Stimulated activated CD8-positive, alpha-beta memory T cell treated with anti-CD3 and anti-CD28 coated beads, Interleukin-2, amount 100 ng/mL, for 1 hour (primary cell): ENCODE data around the gene SPATA20.

Experiments used
- DNase-seq, 2 donors: peaks; one replicate each; pipeline ENCODE4 v3.0.0-alpha.2; 2020; ENCODE audit warnings: low read depth in 2 of 2

SPATA20 gene

GRCh38 chr17:50599606-50600005 is 52.6 kb downstream of the SPATA20 start:
- no peak for DNase-seq

GRCh38 chr17:50601823-50602375 is 54.9 kb downstream of the SPATA20 start:
- no peak for DNase-seq

- DNase-seq = no peak
Measured at GRCh38 chr17:50602836-50603235, 55.9 kb downstream of the SPATA20 start.

- DNase-seq = no peak
Measured at GRCh38 chr17:50603340-50603739, 56.4 kb downstream of the SPATA20 start.

GRCh38 chr17:50604513-50604912 is 57.5 kb downstream of the SPATA20 start:
- DNase-seq = no peak

- no peak for DNase-seq
Measured at GRCh38 chr17:50605429-50605828, 58.5 kb downstream of the SPATA20 start.
